Hepatocyte (in vitro differentiated cells): ENCODE results near the gene ATP2A2. TPM values are rescaled to one million over a fixed set of nuclear protein-coding genes. Genes with fewer than 3 reads are reported as not detected.
A peak's percentile ranks its signal among the peaks of the same experiment; 100 is the strongest.

Source experiments
- DNase-seq: peaks from one replicate; pipeline ENCODE4 v3.0.0-alpha.2; 2016; ENCODE audit warnings: low spot score
- H2AFZ ChIP-seq: fragments of 200-600 bp; sonication (generic); 2 replicates; pipeline ENCODE4 v1.6.0; 2016; ENCODE audit warnings: antibody characterized with exemption, mild to moderate bottlenecking
- H3K27ac ChIP-seq: fragments of 200-600 bp; sonication (generic); 2 replicates; pipeline ENCODE4 v1.5.1; 2016; ENCODE audit warnings: mild to moderate bottlenecking
- H3K27me3 ChIP-seq: fragments of 200-600 bp; sonication (generic); 2 replicates; pipeline ENCODE4 v1.6.1; 2016
- H3K36me3 ChIP-seq: fragments of 200-600 bp; sonication (generic); replicated peaks from 2 replicates; pipeline ENCODE4 v1.5.1; 2016; ENCODE audit warnings: low read depth; ENCODE audit not compliant: insufficient read depth
- H3K4me1 ChIP-seq: fragments of 200-600 bp; sonication (generic); 2 replicates; pipeline ENCODE4 v1.5.1; 2016; ENCODE audit warnings: mild to moderate bottlenecking, moderate library complexity; ENCODE audit not compliant: insufficient read depth
- H3K4me2 ChIP-seq: fragments of 200-600 bp; sonication (generic); 2 replicates; pipeline ENCODE4 v1.6.0; 2016
- H3K4me3 ChIP-seq: fragments of 200-600 bp; sonication (generic); 2 replicates; pipeline ENCODE4 v1.5.1; 2016; ENCODE audit warnings: mild to moderate bottlenecking
- H3K79me2 ChIP-seq: fragments of 200-600 bp; sonication (generic); 2 replicates; pipeline ENCODE4 v1.6.0; 2017; ENCODE audit warnings: mild to moderate bottlenecking
- H3K9me2 ChIP-seq: fragments of 200-600 bp; sonication (generic); replicated peaks from 2 replicates; pipeline ENCODE4 v1.6.0; 2017; ENCODE audit warnings: mild to moderate bottlenecking; ENCODE audit not compliant: insufficient read depth
- H3K9me3 ChIP-seq: fragments of 200-600 bp; sonication (generic); 2 replicates; pipeline ENCODE4 v1.5.1; 2016; ENCODE audit warnings: low read depth, mild to moderate bottlenecking
- H4K20me1 ChIP-seq: fragments of 200-600 bp; sonication (generic); 2 replicates; pipeline ENCODE4 v1.6.0; 2016; ENCODE audit warnings: mild to moderate bottlenecking; ENCODE audit not compliant: insufficient read depth, poor library complexity, severe bottlenecking
- CTCF ChIP-seq: fragments of 200-600 bp; sonication (generic); IDR thresholded peaks from 2 replicates; pipeline ENCODE4 v1.5.1; 2016; ENCODE audit warnings: antibody characterized with exemption, mild to moderate bottlenecking; ENCODE audit not compliant: poor library complexity
- EZH2 ChIP-seq: fragments of 200-600 bp; sonication (generic); IDR thresholded peaks from 2 replicates; pipeline ENCODE4 v1.6.1; 2016; ENCODE audit warnings: antibody characterized with exemption, mild to moderate bottlenecking, borderline replicate concordance
- EZH2phosphoT487 ChIP-seq: fragments of 200-600 bp; sonication (generic); IDR thresholded peaks from one replicate; pipeline ENCODE4 v1.6.1; 2018; ENCODE audit warnings: antibody characterized with exemption, mild to moderate bottlenecking, low read depth, moderate library complexity; ENCODE audit not compliant: unreplicated experiment, severe bottlenecking
- WGBS: methylation state at CpG from one replicate; pipeline ENCODE4 v1.1.6; 2016; ENCODE audit warnings: low lambda C conversion rate; ENCODE audit errors: missing lambda C conversion rate; 5-methylcytosine and 5-hydroxymethylcytosine counted together
- polyA plus RNA-seq: library from polyadenylated mRNA; unstranded; fragments of >200 nt; fragmentation: Nextera tagmentation; extraction: Ambion mirVana; gene quantifications from 2 replicates; pipeline ENCODE4 v1.2.1, GENCODE V29; 2016
- total RNA-seq: library from RNA; depleted of rRNA; stranded (reverse); fragments of >200 nt; gene quantifications from 2 replicates; pipeline ENCODE4 v1.2.3, GENCODE V29; 2014

Gene ATP2A2
- total and polyA plus RNA-seq, 2 experiments from 2014 or later = 60.2 to 126 TPM

- no peak for DNase-seq
- Histone ChIP-seq H3K4me1 (peaks cover 29% of the 10 kb centered on the region), H2AFZ (no peak overlapping the region), H3K4me3 (no peak overlapping the region), H3K9me3 (no peaks in the 10 kb centered on the region), H4K20me1 (peaks cover 98% of the 10 kb centered on the region), H3K79me2 (peaks cover 100% of the 10 kb centered on the region), H3K9me2 (no peaks in the 10 kb centered on the region), H3K36me3 (no peaks in the 10 kb centered on the region), H3K4me2 (no peak overlapping the region), H3K27ac (no peak overlapping the region), H3K27me3 (no peaks in the 10 kb centered on the region)
- 92% methylated on average over 7 of the region's 7 CpGs for WGBS
- TF ChIP-seq CTCF (no peak), EZH2 (no peak), EZH2phosphoT487 (no peak)
These were observed 5.6 kb downstream of the ATP2A2 start for GRCh38 chr12:110286623-110287022.

- Histone ChIP-seq H3K27ac (no peak overlapping the region), H3K4me1 (peaks cover 29% of the 10 kb centered on the region), H3K27me3 (no peaks in the 10 kb centered on the region), H4K20me1 (peaks cover 98% of the 10 kb centered on the region), H3K4me3 (no peak overlapping the region), H2AFZ (no peak overlapping the region), H3K9me2 (no peaks in the 10 kb centered on the region), H3K9me3 (no peaks in the 10 kb centered on the region), H3K36me3 (peaks cover 3% of the 10 kb centered on the region), H3K79me2 (peaks cover 100% of the 10 kb centered on the region), H3K4me2 (no peak overlapping the region)
- TF ChIP-seq CTCF = no peak
- no peak for TF ChIP-seq EZH2phosphoT487
- TF ChIP-seq EZH2 = no peak
- 94% methylated on average over 3 of the region's 3 CpGs for WGBS
- no peak for DNase-seq
These were observed 6.9 kb downstream of the ATP2A2 start for GRCh38 chr12:110287986-110288385.

GRCh38 chr12:110289044-110289710 is 8.1 kb downstream of the ATP2A2 start:
- Histone ChIP-seq H3K27me3 (no peaks in the 10 kb centered on the region), H3K4me1 (peaks cover 23% of the 10 kb centered on the region)
- WGBS = 34% methylated on average over 3 of the region's 3 CpGs

More at GRCh38 chr12:110289044-110289710, 8.1 kb downstream of the ATP2A2 start:
- Histone ChIP-seq H3K9me2 (no peaks in the 10 kb centered on the region), H3K9me3 (no peaks in the 10 kb centered on the region), H3K79me2 (peaks cover 98% of the 10 kb centered on the region), H3K27ac (peak overlapping the region; percentile 7), H2AFZ (no peak overlapping the region), H3K36me3 (peaks cover 3% of the 10 kb centered on the region), H3K4me3 (no peak overlapping the region), H3K4me2 (peak overlapping the region; percentile 30), H4K20me1 (peaks cover 87% of the 10 kb centered on the region)
- TF ChIP-seq CTCF (no peak), EZH2phosphoT487 (no peak), EZH2 (no peak)
- no peak for DNase-seq
